Measurements from ENCODE around the gene CBS. TPM values are rescaled to one million over a fixed set of nuclear protein-coding genes. Genes with fewer than 3 reads are reported as not detected.
"Not testable (repeated sequence)": the region's sequence is repeated elsewhere in the genome, so short reads cannot be mapped to it uniquely, and the experiment has no call there.

The CBS gene
- total RNA-seq (53.8 and 102 TPM in 2 replicates), polyA plus RNA-seq (85.4 and 93.6 TPM in 2 replicates)

GRCh38 chr21:43075170-43076022, at the start of gene CBS:
Gene CBS (minus strand): TSS chr21:43075835. CDS start chr21:43072193, 3,642 bp downstream.
- not testable (repeated sequence) for H3K27ac ChIP-seq; H3K36me3 ChIP-seq; H3K4me3 ChIP-seq; DNase-seq (ENCODE audit: low read depth in 1 of 2, low spot score in 1 of 2); H3K9me3 ChIP-seq (ENCODE audit: low read depth); H3K4me1 ChIP-seq (ENCODE audit: low read depth); H3K27me3 ChIP-seq

- H3K4me3 ChIP-seq; H3K4me1 ChIP-seq (ENCODE audit: low read depth); H3K9me3 ChIP-seq (ENCODE audit: low read depth); H3K36me3 ChIP-seq; H3K27me3 ChIP-seq; H3K27ac ChIP-seq; DNase-seq (ENCODE audit: low read depth in 1 of 2, low spot score in 1 of 2): not testable (repeated sequence)
Observed at GRCh38 chr21:43115956-43116355, 40.3 kb upstream of the CBS start.

- H3K4me1 ChIP-seq (ENCODE audit: low read depth); H3K9me3 ChIP-seq (ENCODE audit: low read depth); H3K27ac ChIP-seq; H3K27me3 ChIP-seq; DNase-seq (ENCODE audit: low read depth in 1 of 2, low spot score in 1 of 2); H3K4me3 ChIP-seq; H3K36me3 ChIP-seq: not testable (repeated sequence)
Observed at GRCh38 chr21:43114483-43114882, 38.8 kb upstream of the CBS start.

GRCh38 chr21:43109006-43109405, 33.4 kb upstream of the CBS start:
- H3K9me3 ChIP-seq (ENCODE audit: low read depth); H3K36me3 ChIP-seq; DNase-seq (ENCODE audit: low read depth in 1 of 2, low spot score in 1 of 2); H3K27ac ChIP-seq; H3K4me1 ChIP-seq (ENCODE audit: low read depth); H3K27me3 ChIP-seq; H3K4me3 ChIP-seq: not testable (repeated sequence)

- DNase-seq (ENCODE audit: low read depth in 1 of 2, low spot score in 1 of 2); H3K9me3 ChIP-seq (ENCODE audit: low read depth); H3K27me3 ChIP-seq; H3K27ac ChIP-seq; H3K4me1 ChIP-seq (ENCODE audit: low read depth); H3K4me3 ChIP-seq; H3K36me3 ChIP-seq: not testable (repeated sequence)
Observed at GRCh38 chr21:43108177-43108576, 32.5 kb upstream of the CBS start.

GRCh38 chr21:43107794-43108137, 32.1 kb upstream of the CBS start:
- H3K9me3 ChIP-seq (ENCODE audit: low read depth); H3K27me3 ChIP-seq; H3K27ac ChIP-seq; H3K36me3 ChIP-seq; H3K4me3 ChIP-seq; H3K4me1 ChIP-seq (ENCODE audit: low read depth); DNase-seq (ENCODE audit: low read depth in 1 of 2, low spot score in 1 of 2): not testable (repeated sequence)

GRCh38 chr21:43106965-43107793, 31.5 kb upstream of the CBS start, which contains the start of gene U2AF1:
Gene U2AF1 (minus strand): TSS chr21:43107570. CDS start chr21:43107494, 76 bp downstream.
- H3K27ac ChIP-seq: peak within 1 kb of the TSS; percentile 82
- H3K4me1 ChIP-seq (ENCODE audit: low read depth); H3K36me3 ChIP-seq; H3K9me3 ChIP-seq (ENCODE audit: low read depth); H3K27me3 ChIP-seq: not testable (repeated sequence)
- peak in 1 of 2 donors; percentile 0 for DNase-seq (ENCODE audit: low read depth in 1 of 2, low spot score in 1 of 2)
- peak within 1 kb of the TSS; percentile 40 for H3K4me3 ChIP-seq

GRCh38 chr21:43104642-43105041, 29.0 kb upstream of the CBS start:
- not testable (repeated sequence) for H3K9me3 ChIP-seq (ENCODE audit: low read depth); H3K4me3 ChIP-seq; H3K27ac ChIP-seq; H3K27me3 ChIP-seq; H3K36me3 ChIP-seq; H3K4me1 ChIP-seq (ENCODE audit: low read depth); DNase-seq (ENCODE audit: low read depth in 1 of 2, low spot score in 1 of 2)

- H3K4me1 ChIP-seq (ENCODE audit: low read depth); H3K27ac ChIP-seq; H3K4me3 ChIP-seq; H3K27me3 ChIP-seq; H3K9me3 ChIP-seq (ENCODE audit: low read depth); DNase-seq (ENCODE audit: low read depth in 1 of 2, low spot score in 1 of 2); H3K36me3 ChIP-seq: not testable (repeated sequence)
Observed at GRCh38 chr21:43102281-43102680, 26.6 kb upstream of the CBS start.

GRCh38 chr21:43101676-43102075, 26.0 kb upstream of the CBS start:
- not testable (repeated sequence) for H3K27me3 ChIP-seq; DNase-seq (ENCODE audit: low read depth in 1 of 2, low spot score in 1 of 2); H3K4me3 ChIP-seq; H3K36me3 ChIP-seq; H3K27ac ChIP-seq; H3K9me3 ChIP-seq (ENCODE audit: low read depth); H3K4me1 ChIP-seq (ENCODE audit: low read depth)

GRCh38 chr21:43101000-43101399, 25.4 kb upstream of the CBS start:
- H3K27ac ChIP-seq; H3K4me1 ChIP-seq (ENCODE audit: low read depth); H3K36me3 ChIP-seq; H3K27me3 ChIP-seq; DNase-seq (ENCODE audit: low read depth in 1 of 2, low spot score in 1 of 2); H3K9me3 ChIP-seq (ENCODE audit: low read depth); H3K4me3 ChIP-seq: not testable (repeated sequence)

GRCh38 chr21:43091979-43092614, 16.5 kb upstream of the CBS start:
- not testable (repeated sequence) for H3K9me3 ChIP-seq (ENCODE audit: low read depth); H3K4me1 ChIP-seq (ENCODE audit: low read depth); H3K36me3 ChIP-seq; H3K27me3 ChIP-seq; DNase-seq (ENCODE audit: low read depth in 1 of 2, low spot score in 1 of 2); H3K4me3 ChIP-seq; H3K27ac ChIP-seq

GRCh38 chr21:43090947-43091346, 15.3 kb upstream of the CBS start:
- not testable (repeated sequence) for DNase-seq (ENCODE audit: low read depth in 1 of 2, low spot score in 1 of 2); H3K36me3 ChIP-seq; H3K27ac ChIP-seq; H3K27me3 ChIP-seq; H3K9me3 ChIP-seq (ENCODE audit: low read depth); H3K4me1 ChIP-seq (ENCODE audit: low read depth); H3K4me3 ChIP-seq

GRCh38 chr21:43089463-43089862, 13.8 kb upstream of the CBS start:
- H3K4me3 ChIP-seq; H3K27me3 ChIP-seq; H3K27ac ChIP-seq; H3K36me3 ChIP-seq; H3K9me3 ChIP-seq (ENCODE audit: low read depth); DNase-seq (ENCODE audit: low read depth in 1 of 2, low spot score in 1 of 2); H3K4me1 ChIP-seq (ENCODE audit: low read depth): not testable (repeated sequence)
